Measurements from ENCODE around the gene PCP2.

PCP2 gene

DNA sequence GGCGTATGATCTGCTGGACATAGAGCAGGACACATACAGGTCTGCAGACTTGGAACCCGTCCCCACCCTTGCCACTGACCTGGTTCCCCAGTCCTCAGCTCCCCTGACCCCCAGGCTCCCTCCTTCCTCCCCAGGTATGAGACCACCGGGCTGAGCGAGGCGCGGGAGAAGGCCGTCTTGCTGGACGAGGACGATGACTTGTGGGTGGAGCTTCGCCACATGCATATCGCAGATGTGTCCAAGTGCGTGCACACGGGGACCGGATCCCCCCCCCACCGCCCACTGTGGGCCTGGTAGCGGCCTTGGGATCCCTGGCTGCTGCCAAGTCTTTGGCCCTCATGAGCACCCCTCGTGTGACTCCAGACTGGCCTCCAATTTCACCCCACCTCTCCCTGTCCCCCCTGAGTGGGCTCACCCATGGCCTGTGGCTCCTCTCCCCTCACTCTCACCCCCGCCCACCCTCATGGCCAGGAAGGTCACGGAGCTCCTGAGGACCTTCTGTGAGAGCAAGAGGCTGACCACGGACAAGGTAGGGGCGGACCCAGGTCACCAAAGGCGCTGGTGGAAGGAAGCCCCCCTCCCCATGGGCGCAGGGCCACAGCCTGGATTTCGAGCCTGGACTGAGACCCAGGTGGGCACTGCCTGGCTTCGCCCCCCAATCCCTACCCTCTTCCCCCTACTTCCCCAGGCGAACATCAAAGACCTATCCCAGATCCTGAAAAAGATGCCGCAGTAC, 8.9 kb upstream of the PCP2 start:
- no peak for DNase-seq (ENCODE audit: extremely low read depth, low read depth)
- TF ChIP-seq, protein P1, sequence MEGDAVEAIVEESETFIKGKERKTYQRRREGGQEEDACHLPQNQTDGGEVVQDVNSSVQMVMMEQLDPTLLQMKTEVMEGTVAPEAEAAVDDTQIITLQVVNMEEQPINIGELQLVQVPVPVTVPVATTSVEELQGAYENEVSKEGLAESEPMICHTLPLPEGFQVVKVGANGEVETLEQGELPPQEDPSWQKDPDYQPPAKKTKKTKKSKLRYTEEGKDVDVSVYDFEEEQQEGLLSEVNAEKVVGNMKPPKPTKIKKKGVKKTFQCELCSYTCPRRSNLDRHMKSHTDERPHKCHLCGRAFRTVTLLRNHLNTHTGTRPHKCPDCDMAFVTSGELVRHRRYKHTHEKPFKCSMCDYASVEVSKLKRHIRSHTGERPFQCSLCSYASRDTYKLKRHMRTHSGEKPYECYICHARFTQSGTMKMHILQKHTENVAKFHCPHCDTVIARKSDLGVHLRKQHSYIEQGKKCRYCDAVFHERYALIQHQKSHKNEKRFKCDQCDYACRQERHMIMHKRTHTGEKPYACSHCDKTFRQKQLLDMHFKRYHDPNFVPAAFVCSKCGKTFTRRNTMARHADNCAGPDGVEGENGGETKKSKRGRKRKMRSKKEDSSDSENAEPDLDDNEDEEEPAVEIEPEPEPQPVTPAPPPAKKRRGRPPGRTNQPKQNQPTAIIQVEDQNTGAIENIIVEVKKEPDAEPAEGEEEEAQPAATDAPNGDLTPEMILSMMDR (IDR thresholded peaks at IDR 0.05; ENCODE audit: low read depth, low read length), result no peak

DNA sequence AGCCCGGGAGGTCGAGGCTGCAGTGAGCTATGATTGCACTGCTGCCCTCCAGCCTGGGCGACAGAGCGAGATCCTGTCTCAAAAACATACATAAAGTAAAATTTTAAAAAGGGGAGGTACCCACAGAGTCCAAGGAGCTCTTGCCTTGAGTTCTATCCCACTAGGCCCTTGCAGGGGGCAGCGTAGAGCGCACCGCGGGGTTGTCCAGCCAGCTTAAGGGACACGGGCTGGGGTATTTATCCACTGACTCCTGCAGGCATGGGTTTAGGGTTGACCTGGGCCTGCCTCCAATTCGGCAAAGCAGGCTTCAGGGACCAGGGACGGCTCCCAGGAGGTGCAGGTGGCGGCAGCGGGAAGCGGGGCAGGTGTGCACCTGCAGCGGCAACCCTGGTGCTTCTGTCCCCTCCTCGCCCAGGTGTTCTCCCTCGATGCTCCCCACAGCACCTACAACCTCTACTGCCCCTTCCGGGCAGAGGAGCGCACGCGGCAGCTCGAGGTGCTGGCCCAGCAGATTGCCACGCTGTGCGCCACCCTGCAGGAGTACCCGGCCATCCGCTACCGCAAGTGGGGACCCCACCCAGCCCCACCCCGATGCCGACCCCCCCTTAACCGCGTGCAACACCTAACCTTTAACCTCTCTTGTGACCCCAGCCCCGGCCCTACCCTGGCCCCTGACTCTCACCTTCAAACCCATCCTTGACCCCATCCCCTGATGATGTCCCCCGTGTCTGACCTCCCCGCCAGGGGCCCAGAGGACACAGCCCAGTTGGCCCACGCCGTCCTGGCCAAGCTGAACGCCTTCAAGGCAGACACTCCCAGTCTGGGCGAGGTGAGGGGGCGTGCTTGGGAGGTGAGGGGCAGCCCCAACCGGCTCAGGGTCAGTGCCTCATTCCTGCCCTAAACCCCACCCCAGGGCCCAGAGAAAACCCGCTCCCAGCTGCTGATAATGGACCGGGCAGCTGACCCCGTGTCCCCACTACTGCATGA, 8.1 kb upstream of the PCP2 start:
- no peak for DNase-seq (ENCODE audit: extremely low read depth, low read depth)
- TF ChIP-seq, protein P1 (IDR thresholded peaks at IDR 0.05; ENCODE audit: low read depth, low read length), result no peak

DNA sequence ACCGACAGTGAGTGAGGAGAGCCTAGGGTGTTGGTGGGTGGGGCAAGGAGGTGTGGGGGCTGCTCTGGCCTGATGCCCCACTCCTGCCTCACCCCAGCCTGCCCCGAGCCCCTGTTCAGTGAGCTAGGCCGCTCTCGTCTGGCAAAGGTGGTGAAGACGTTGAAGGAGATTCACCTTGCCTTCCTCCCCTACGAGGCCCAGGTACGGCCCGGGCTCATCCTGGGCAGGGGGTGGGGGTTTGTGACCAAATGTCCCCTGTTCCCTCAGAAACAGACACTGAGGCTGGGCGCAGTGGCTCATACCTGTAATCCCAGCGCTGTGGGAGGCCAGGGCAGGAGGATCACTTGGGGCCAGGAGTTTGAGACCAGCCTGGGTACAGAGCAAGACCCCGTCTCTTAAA, 7.3 kb upstream of the PCP2 start:
- TF ChIP-seq, protein P1 (IDR thresholded peaks at IDR 0.05; ENCODE audit: low read depth, low read length), result no peak
- DNase-seq (ENCODE audit: extremely low read depth, low read depth), result no peak

DNA sequence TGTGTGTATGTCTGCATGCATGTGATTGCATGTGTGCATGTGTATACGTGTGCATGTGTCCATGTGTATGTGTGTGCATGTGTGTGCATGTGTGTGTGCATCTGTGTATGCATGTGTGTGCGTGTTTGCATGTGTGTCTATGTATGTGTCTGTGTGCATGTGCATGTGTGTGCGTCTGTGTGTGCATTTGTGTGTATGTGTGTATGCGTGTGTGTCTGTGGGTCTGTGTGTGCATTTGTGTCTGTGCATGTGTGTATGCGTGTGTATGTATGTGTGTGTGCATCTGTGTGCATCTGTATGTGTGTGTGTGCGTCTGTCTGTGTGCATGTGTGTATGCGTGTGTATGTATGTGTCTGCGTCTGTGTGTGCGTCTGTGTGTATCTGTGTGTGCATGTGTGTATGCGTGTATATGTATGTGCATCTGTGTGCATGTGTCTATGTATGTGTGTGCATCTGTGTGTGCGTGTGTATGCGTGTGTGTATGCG, 6.4 kb upstream of the PCP2 start:
- no peak for DNase-seq (ENCODE audit: extremely low read depth, low read depth)
- TF ChIP-seq, protein P1 (IDR thresholded peaks at IDR 0.05; ENCODE audit: low read depth, low read length), result no peak

DNA sequence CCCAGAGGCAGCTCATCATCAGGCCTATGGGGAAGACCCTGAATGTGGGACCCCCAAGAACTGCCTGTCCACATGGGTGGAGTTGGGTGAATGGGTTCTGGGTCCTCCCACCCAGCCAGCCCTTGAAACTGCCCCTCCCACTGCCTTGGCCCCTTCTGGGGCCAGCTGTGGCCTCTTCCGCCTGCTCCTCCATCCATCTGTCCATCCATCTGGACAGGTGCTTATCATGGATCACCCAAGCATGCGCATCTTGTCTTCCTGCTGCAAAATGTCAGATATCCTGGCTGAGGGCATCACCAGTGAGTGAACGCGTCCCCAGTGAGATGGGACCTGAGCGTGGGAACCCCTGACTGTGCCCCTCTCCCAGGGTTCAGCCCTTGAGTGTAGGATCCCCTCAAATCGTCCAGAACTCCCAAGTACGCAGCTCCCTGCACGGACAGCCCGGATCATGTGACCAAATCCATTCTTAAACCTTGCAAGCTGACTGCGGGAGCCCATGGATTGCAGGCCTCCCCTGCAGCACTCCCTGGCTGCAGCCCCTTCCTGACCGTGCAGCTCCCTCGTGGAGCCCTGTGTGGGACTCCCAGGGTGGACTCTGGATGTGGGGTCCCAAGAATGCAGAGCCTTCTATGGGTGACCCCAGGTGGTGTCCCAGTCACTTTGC, 5.4 kb upstream of the PCP2 start:
- no peak for DNase-seq (ENCODE audit: extremely low read depth, low read depth)
- TF ChIP-seq, protein P1 (IDR thresholded peaks at IDR 0.05; ENCODE audit: low read depth, low read length), result no peak

DNA sequence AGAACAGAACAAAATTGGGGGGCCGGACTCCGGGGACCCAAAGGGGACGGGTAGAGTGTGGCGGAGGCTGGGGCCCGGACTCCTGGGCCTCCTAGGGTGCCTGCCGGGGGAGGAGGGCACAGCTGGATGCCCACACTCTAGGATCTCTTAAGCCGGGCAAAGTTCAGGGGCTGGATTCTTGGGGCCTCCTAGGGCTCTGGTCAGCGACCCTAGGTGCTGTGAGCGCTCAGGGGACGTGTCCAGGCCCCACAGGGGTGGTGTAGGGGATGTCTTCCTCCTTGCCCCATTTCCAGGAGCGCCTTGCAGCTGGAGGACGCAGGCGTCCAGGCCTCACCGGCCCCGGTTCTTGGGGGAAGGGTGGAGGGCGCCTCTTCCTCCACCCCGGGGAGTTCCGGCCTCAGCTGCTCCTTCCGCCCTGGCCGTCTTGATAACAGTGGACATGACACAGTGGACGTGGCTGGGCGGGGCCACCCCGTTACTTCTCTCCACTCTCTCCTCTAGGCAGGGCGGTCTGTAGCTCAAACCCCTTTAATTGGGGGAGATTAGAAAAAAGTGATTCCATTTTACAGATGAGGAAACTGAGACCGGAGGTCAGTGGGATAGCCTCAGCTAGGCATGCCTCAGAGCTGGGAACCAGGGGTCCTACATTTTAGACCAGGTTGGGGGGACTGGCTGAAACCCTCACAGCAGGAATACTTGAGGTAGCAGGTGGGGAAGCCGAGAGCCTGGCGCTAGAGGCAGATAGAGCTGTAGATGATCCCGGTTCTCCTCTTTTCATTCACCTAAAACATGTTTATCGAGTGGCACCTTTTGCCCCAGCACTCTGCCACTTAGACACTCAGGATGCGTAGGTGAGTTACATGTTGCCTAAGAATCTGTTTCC, 4.1 kb upstream of the PCP2 start:
- TF ChIP-seq, protein P1 (IDR thresholded peaks at IDR 0.05; ENCODE audit: low read depth, low read length), result no peak
- DNase-seq (ENCODE audit: extremely low read depth, low read depth), result no peak
